Prostate gland (tissue), 2 donors: ENCODE results near the gene WNT3A.

Source experiments
- CTCF ChIP-seq, 4 experiments: fragments of 200-600 bp in 2 of 4; fragments of 450-650 bp in 2 of 4; sonication (generic) in 2 of 4; IDR thresholded peaks; 1 replicate in 3 of 4; 2 replicates in 1 of 4; pipeline ENCODE4 v1.5.1; 2016 to 2019; ENCODE audit warnings: antibody characterized with exemption in 4 of 4, mild to moderate bottlenecking in 2 of 4, moderate library complexity in 2 of 4
- POLR2A ChIP-seq: fragments of 450-650 bp; IDR thresholded peaks from one replicate; pipeline ENCODE4 v1.6.1; 2016; ENCODE audit warnings: antibody characterized with exemption, mild to moderate bottlenecking

DNA sequence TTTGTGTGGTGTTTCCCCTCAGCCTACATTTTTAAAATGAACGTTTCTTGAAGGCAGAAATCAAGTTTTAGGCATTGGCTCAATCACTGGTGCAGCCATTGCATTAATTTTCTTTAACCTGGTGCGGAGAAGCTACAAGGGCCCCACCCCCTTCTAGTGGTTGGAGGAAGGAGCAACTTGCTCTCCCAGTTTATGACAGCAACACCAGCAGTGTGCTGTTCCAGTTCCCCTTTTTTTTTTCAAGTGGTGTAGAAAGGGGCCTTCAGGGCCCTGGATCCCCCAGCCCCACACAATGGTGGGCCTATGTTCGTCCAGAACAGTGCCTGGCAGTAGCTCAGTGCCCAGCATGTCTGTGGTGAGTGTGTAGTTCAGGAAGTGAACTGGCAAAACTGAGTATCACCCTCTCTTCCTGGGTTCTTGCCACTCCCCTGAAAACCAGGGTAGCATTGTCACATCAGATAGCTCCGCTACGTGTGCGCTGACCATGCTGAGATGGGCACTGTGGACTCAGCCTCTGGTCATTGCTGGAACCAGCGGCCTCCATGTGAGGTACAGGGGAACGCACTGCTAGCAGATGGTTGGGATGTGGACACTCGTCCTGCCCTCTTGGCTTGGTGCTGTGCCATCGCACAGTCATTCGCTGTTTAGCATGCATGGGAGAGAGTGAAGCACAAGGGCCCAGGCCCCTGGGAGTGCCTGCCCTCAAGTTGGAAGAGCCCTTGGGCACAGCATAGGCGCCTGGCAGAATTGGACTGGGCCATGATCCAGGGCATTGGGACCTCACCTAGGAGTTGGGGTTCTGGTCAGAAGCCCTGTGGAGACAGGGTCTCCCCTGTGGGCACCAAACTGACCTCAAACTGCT lies 83.0 kb downstream of the WNT3A start:
- TF ChIP-seq CTCF (IDR thresholded peaks at IDR 0.05) (no peak), POLR2A (no peak)
